ENCODE results near the gene ITGB3.
"Not testable (repeated sequence)": the region's sequence is repeated elsewhere in the genome, so short reads cannot be mapped to it uniquely, and the experiment has no call there.

Gene ITGB3

GRCh38 chr17:47265983-47266541 lies 12.4 kb downstream of the ITGB3 start:
- WGBS, 2 donors (ENCODE audit: extremely low coverage in 2 of 2, insufficient read length in 2 of 2, insufficient replicate concordance in 1 of 2): no CpG with 5 or more reads among the region's 2 CpGs
- no peak overlapping the region for H2BK12ac ChIP-seq (ENCODE audit: low read length)

GRCh38 chr17:47266782-47267181 lies 13.2 kb downstream of the ITGB3 start:
- no peak overlapping the region for H3K23ac ChIP-seq (ENCODE audit: low read depth, low read length, poor library complexity)
- no peaks in the 10 kb centered on the region for H3K79me1 ChIP-seq (ENCODE audit: low read depth, low read length)
- H4K8ac ChIP-seq (ENCODE audit: low read depth, low read length): no peak overlapping the region
- H2BK12ac ChIP-seq (ENCODE audit: low read length): no peak overlapping the region
- H2AFZ ChIP-seq (ENCODE audit: low read length): no peak overlapping the region
- H3K27ac ChIP-seq (replicated peaks; ENCODE audit: low read length): no peak overlapping the region
- no peak for DNase-seq (ENCODE audit: low spot score)
- H3K4me1 ChIP-seq (ENCODE audit: control insufficient read depth in 2 of 2, insufficient read depth in 1 of 2, low read depth in 1 of 2, low read length in 2 of 2): peaks cover 5 to 9% of the 10 kb centered on the region in 2 donors
- no peak overlapping the region for H2BK120ac ChIP-seq (ENCODE audit: low read depth, low read length)
- H3K9me3 ChIP-seq (replicated peaks in 1 of 2; ENCODE audit: control insufficient read depth in 2 of 2, insufficient read depth in 1 of 2, low read depth in 1 of 2, low read length in 2 of 2): peaks cover 0 to 10% of the 10 kb centered on the region in 2 donors
- no peak overlapping the region for H3K4me3 ChIP-seq (ENCODE audit: low read length in 2 of 2)
- H3K27me3 ChIP-seq (ENCODE audit: control insufficient read depth in 3 of 3, insufficient read depth in 3 of 3, low read depth in 1 of 3, low read length in 3 of 3): no peaks in the 10 kb centered on the region
- H2BK5ac ChIP-seq (ENCODE audit: low read length): no peak overlapping the region
- no peak overlapping the region for H2BK15ac ChIP-seq (ENCODE audit: low read length)
- no peaks in the 10 kb centered on the region for H3K36me3 ChIP-seq (replicated peaks in 1 of 2; ENCODE audit: control insufficient read depth in 2 of 2, insufficient read depth in 2 of 2, low read length in 2 of 2)
- no CpG with 5 or more reads among the region's 6 CpGs for WGBS, 2 donors (ENCODE audit: extremely low coverage in 2 of 2, insufficient read length in 2 of 2, insufficient replicate concordance in 1 of 2)
- no peak overlapping the region for H4K91ac ChIP-seq (ENCODE audit: low read depth, low read length, poor library complexity)
- H3K18ac ChIP-seq (ENCODE audit: low read length): no peak overlapping the region
- H3K4me2 ChIP-seq (ENCODE audit: insufficient read depth, low read length, poor library complexity, severe bottlenecking): no peak overlapping the region
- no peak overlapping the region for H2AK5ac ChIP-seq (ENCODE audit: low read depth, low read length)
- no peak overlapping the region for H3K9ac ChIP-seq (ENCODE audit: low read depth, low read length, poor library complexity)
- H3K4ac ChIP-seq (ENCODE audit: low read length): no peak overlapping the region
- H3K14ac ChIP-seq (ENCODE audit: low read length): no peak overlapping the region

More at GRCh38 chr17:47265983-47266541, 12.4 kb downstream of the ITGB3 start:
- H3K4me2 ChIP-seq (ENCODE audit: insufficient read depth, low read length, poor library complexity, severe bottlenecking): no peak overlapping the region
- H3K36me3 ChIP-seq (replicated peaks in 1 of 2; ENCODE audit: control insufficient read depth in 2 of 2, insufficient read depth in 2 of 2, low read length in 2 of 2): no peaks in the 10 kb centered on the region
- no peaks in the 10 kb centered on the region for H3K27me3 ChIP-seq (ENCODE audit: control insufficient read depth in 3 of 3, insufficient read depth in 3 of 3, low read depth in 1 of 3, low read length in 3 of 3)
- no peak overlapping the region for H2AFZ ChIP-seq (ENCODE audit: low read length)
- no peak overlapping the region for H3K27ac ChIP-seq (replicated peaks; ENCODE audit: low read length)
- H3K23ac ChIP-seq (ENCODE audit: low read depth, low read length, poor library complexity): no peak overlapping the region
- peaks cover 5 to 9% of the 10 kb centered on the region in 2 donors for H3K4me1 ChIP-seq (ENCODE audit: control insufficient read depth in 2 of 2, insufficient read depth in 1 of 2, low read depth in 1 of 2, low read length in 2 of 2)
- H3K4me3 ChIP-seq (ENCODE audit: low read length in 2 of 2): no peak overlapping the region
- H2BK5ac ChIP-seq (ENCODE audit: low read length): no peak overlapping the region
- H3K79me1 ChIP-seq (ENCODE audit: low read depth, low read length): no peaks in the 10 kb centered on the region
- no peak overlapping the region for H2AK5ac ChIP-seq (ENCODE audit: low read depth, low read length)
- no peak overlapping the region for H4K8ac ChIP-seq (ENCODE audit: low read depth, low read length)
- H3K4ac ChIP-seq (ENCODE audit: low read length): no peak overlapping the region
- no peak overlapping the region for H3K9ac ChIP-seq (ENCODE audit: low read depth, low read length, poor library complexity)
- DNase-seq (ENCODE audit: low spot score): no peak
- H2BK120ac ChIP-seq (ENCODE audit: low read depth, low read length): no peak overlapping the region
- H3K9me3 ChIP-seq (replicated peaks in 1 of 2; ENCODE audit: control insufficient read depth in 2 of 2, insufficient read depth in 1 of 2, low read depth in 1 of 2, low read length in 2 of 2): peaks cover 0 to 10% of the 10 kb centered on the region in 2 donors
- no peak overlapping the region for H2BK15ac ChIP-seq (ENCODE audit: low read length)
- H3K18ac ChIP-seq (ENCODE audit: low read length): no peak overlapping the region
- H3K14ac ChIP-seq (ENCODE audit: low read length): no peak overlapping the region
- no peak overlapping the region for H4K91ac ChIP-seq (ENCODE audit: low read depth, low read length, poor library complexity)

DNA sequence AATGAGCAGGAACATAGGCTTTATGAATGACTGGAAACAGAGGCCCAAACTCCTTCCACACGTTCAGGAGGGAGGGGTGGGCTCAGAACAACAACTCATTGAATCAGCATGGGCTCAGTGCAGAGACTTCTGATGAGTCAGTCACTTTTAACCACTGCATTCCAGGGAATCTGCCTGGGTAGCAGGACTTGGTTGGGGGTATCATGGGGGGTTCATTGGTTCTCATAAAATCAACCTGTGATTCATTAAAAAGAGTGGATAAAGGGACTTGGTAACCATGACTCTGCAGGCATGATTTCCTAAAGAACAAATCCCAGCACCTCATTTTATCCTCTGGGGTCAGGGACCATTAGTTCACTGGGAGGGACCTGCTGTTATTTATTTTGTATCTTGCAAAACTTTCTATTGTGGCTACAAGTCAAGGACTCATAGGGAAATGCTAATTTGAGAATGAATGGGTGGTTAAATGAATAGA lies 13.8 kb downstream of the ITGB3 start:
- H2BK15ac ChIP-seq (ENCODE audit: low read length): no peak overlapping the region
- no peak overlapping the region for H3K14ac ChIP-seq (ENCODE audit: low read length)
- H4K91ac ChIP-seq (ENCODE audit: low read depth, low read length, poor library complexity): no peak overlapping the region
- H3K27ac ChIP-seq (replicated peaks; ENCODE audit: low read length): no peak overlapping the region
- no peak overlapping the region for H3K4me3 ChIP-seq (ENCODE audit: low read length in 2 of 2)
- H3K18ac ChIP-seq (ENCODE audit: low read length): no peak overlapping the region
- no peak overlapping the region for H3K23ac ChIP-seq (ENCODE audit: low read depth, low read length, poor library complexity)
- no peak for DNase-seq (ENCODE audit: low spot score)
- H3K4me2 ChIP-seq (ENCODE audit: insufficient read depth, low read length, poor library complexity, severe bottlenecking): no peak overlapping the region
- no peaks in the 10 kb centered on the region for H3K27me3 ChIP-seq (ENCODE audit: control insufficient read depth in 3 of 3, insufficient read depth in 3 of 3, low read depth in 1 of 3, low read length in 3 of 3)
- no peak overlapping the region for H3K9ac ChIP-seq (ENCODE audit: low read depth, low read length, poor library complexity)
- peaks cover 3 to 9% of the 10 kb centered on the region in 2 donors for H3K4me1 ChIP-seq (ENCODE audit: control insufficient read depth in 2 of 2, insufficient read depth in 1 of 2, low read depth in 1 of 2, low read length in 2 of 2)
- no peak overlapping the region for H2BK5ac ChIP-seq (ENCODE audit: low read length)
- H2AK5ac ChIP-seq (ENCODE audit: low read depth, low read length): no peak overlapping the region
- no CpG with 5 or more reads among the region's 1 CpG for WGBS, 2 donors (ENCODE audit: extremely low coverage in 2 of 2, insufficient read length in 2 of 2, insufficient replicate concordance in 1 of 2)
- H3K36me3 ChIP-seq (replicated peaks in 1 of 2; ENCODE audit: control insufficient read depth in 2 of 2, insufficient read depth in 2 of 2, low read length in 2 of 2): no peaks in the 10 kb centered on the region
- H2BK12ac ChIP-seq (ENCODE audit: low read length): no peak overlapping the region
- peak overlapping the region; percentile 2 for H2AFZ ChIP-seq (ENCODE audit: low read length)
- H3K79me1 ChIP-seq (ENCODE audit: low read depth, low read length): no peaks in the 10 kb centered on the region
- H3K9me3 ChIP-seq (replicated peaks in 1 of 2; ENCODE audit: control insufficient read depth in 2 of 2, insufficient read depth in 1 of 2, low read depth in 1 of 2, low read length in 2 of 2): peaks cover 0 to 10% of the 10 kb centered on the region in 2 donors
- H4K8ac ChIP-seq (ENCODE audit: low read depth, low read length): no peak overlapping the region
- no peak overlapping the region for H3K4ac ChIP-seq (ENCODE audit: low read length)
- no peak overlapping the region for H2BK120ac ChIP-seq (ENCODE audit: low read depth, low read length)

DNA sequence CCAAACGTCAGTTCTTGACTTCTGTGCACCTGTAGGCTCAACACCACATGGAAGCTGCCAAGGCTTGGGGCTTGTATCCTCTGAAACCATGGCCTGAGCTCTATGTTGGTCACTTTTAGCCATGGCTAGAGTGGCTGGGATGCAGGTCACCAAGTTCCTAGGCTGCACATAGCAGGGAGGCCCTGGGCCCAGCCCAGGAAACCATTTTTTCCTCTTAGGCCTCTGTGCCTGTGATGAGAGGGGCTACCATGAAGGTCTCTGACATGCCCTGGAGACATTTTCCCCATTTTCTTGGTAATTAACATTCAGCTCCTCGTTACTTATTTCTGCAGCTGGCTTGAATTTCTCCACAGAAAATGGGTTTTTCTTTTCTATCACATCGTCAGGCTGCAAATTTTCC lies 15.3 kb downstream of the ITGB3 start:
- not testable (repeated sequence) for H3K4me2 ChIP-seq (ENCODE audit: insufficient read depth, low read length, poor library complexity, severe bottlenecking); H3K23ac ChIP-seq (ENCODE audit: low read depth, low read length, poor library complexity); H2BK120ac ChIP-seq (ENCODE audit: low read depth, low read length); H3K18ac ChIP-seq (ENCODE audit: low read length); H3K36me3 ChIP-seq (replicated peaks in 1 of 2; ENCODE audit: control insufficient read depth in 2 of 2, insufficient read depth in 2 of 2, low read length in 2 of 2); H3K4me3 ChIP-seq (ENCODE audit: low read length in 2 of 2); H2AK5ac ChIP-seq (ENCODE audit: low read depth, low read length); H3K4me1 ChIP-seq (ENCODE audit: control insufficient read depth in 2 of 2, insufficient read depth in 1 of 2, low read depth in 1 of 2, low read length in 2 of 2); H3K27ac ChIP-seq (replicated peaks; ENCODE audit: low read length); H2AFZ ChIP-seq (ENCODE audit: low read length); H3K4ac ChIP-seq (ENCODE audit: low read length); DNase-seq (ENCODE audit: low spot score); H3K79me1 ChIP-seq (ENCODE audit: low read depth, low read length); H3K27me3 ChIP-seq (ENCODE audit: control insufficient read depth in 3 of 3, insufficient read depth in 3 of 3, low read depth in 1 of 3, low read length in 3 of 3); H4K8ac ChIP-seq (ENCODE audit: low read depth, low read length); H4K91ac ChIP-seq (ENCODE audit: low read depth, low read length, poor library complexity); H3K14ac ChIP-seq (ENCODE audit: low read length); H2BK5ac ChIP-seq (ENCODE audit: low read length); H3K9ac ChIP-seq (ENCODE audit: low read depth, low read length, poor library complexity); H2BK12ac ChIP-seq (ENCODE audit: low read length); H2BK15ac ChIP-seq (ENCODE audit: low read length)
- no CpG with 5 or more reads among the region's 3 CpGs for WGBS, 2 donors (ENCODE audit: extremely low coverage in 2 of 2, insufficient read length in 2 of 2, insufficient replicate concordance in 1 of 2)
- peaks cover 0 to 10% of the 10 kb centered on the region in 2 donors for H3K9me3 ChIP-seq (replicated peaks in 1 of 2; ENCODE audit: control insufficient read depth in 2 of 2, insufficient read depth in 1 of 2, low read depth in 1 of 2, low read length in 2 of 2)
